K562 (cell line): ENCODE measurements around the gene NUAK2. TPM values are rescaled to one million over a fixed set of nuclear protein-coding genes. Genes with fewer than 3 reads are reported as not detected.

Source experiments
- ATAC-seq: fragments of 200-7000 bp; cut with Tn5 transposase; 3 replicates; pipeline ENCODE4 v1.9.1; 2020; ENCODE audit warnings: moderate library complexity
- BruUV-seq: library from RNA; stranded (reverse); fragments of 400-500 nt; replicated peaks from 2 replicates; lab custom pipeline; 2021; lab: Mats Ljungman, UMichigan
- CTCF ChIA-PET: fragments of 300-600 bp; formaldehyde crosslinking; extraction: SDS; loops from one replicate; lab custom pipeline; 2021; ENCODE audit warnings: low intra/inter-chr PET ratio; lab: Yijun Ruan, JAX
- POLR2A ChIA-PET: fragments of 300-600, 350-650 bp; sonication (Branson Sonifier 250); formaldehyde crosslinking; extraction: SDS; loops from one replicate; lab custom pipeline; 2021; ENCODE audit warnings: antibody characterized with exemption, inconsistent platforms; lab: Yijun Ruan, JAX
- DNase-seq, 4 experiments: peaks; one replicate each; pipeline versions ENCODE4 v3.0.0 to v3.0.0-alpha.2; 2011 to 2018; ENCODE audit warnings: low spot score in 3 of 4, mixed read lengths in 3 of 4; ENCODE audit errors: extremely low read depth in 1 of 4
- FAIRE-seq: peaks from 2 replicates; lab custom pipeline; 2011; peaks lifted over from hg19 to GRCh38; lab: Jason Lieb, UNC
- H2AFZ ChIP-seq: 2 replicates; pipeline ENCODE4 v1.6.0; 2011; ENCODE audit warnings: low read depth, low read length, control low read depth, inconsistent platforms
- H3K27ac ChIP-seq: fragments of 200-600 bp; 3 replicates; pipeline ENCODE4 v1.8.0; 2011; ENCODE audit warnings: low read depth, mild to moderate bottlenecking, control low read depth, inconsistent platforms, low read length, moderate library complexity, mixed read lengths; ENCODE audit errors: extremely low read depth
- H3K27me3 ChIP-seq, 2 experiments: fragments of 300-600 bp in 1 of 2; 2 replicates in 1 of 2; 3 replicates in 1 of 2; pipeline versions ENCODE4 v1.6.0 to v1.8.0; 2011; ENCODE audit warnings: inconsistent platforms in 2 of 2, low read length in 2 of 2, mild to moderate bottlenecking in 1 of 2, mixed read lengths in 1 of 2, moderate library complexity in 1 of 2; ENCODE audit not compliant: control insufficient read depth in 2 of 2, insufficient read depth in 2 of 2
- H3K36me3 ChIP-seq: fragments of 300-600 bp; 3 replicates; pipeline ENCODE4 v1.8.0; 2011; ENCODE audit warnings: mild to moderate bottlenecking, low read length, inconsistent platforms; ENCODE audit not compliant: control insufficient read depth, insufficient read depth
- H3K4me1 ChIP-seq, 2 experiments: fragments of 200-600 bp in 1 of 2; replicated peaks in 1 of 2; 2 replicates in 1 of 2; 3 replicates in 1 of 2; pipeline versions ENCODE4 v1.5.1 to v1.8.0; 2011; ENCODE audit warnings: inconsistent platforms in 2 of 2, low read length in 2 of 2, mild to moderate bottlenecking in 1 of 2, mixed read lengths in 1 of 2, moderate library complexity in 1 of 2; ENCODE audit not compliant: control insufficient read depth in 2 of 2, insufficient read depth in 2 of 2
- H3K4me2 ChIP-seq: 2 replicates; pipeline ENCODE4 v1.6.1; 2011; ENCODE audit warnings: low read length, control low read depth, inconsistent platforms, mixed read lengths; ENCODE audit not compliant: insufficient read depth
- H3K4me3 ChIP-seq: fragments of 200-600 bp; sonication (generic), shearing (Covaris generic); 2 replicates; pipeline ENCODE4 v1.5.1; 2016; ENCODE audit warnings: control low read depth, inconsistent platforms
- H3K79me2 ChIP-seq: fragments of 200-600 bp; 3 replicates; pipeline ENCODE4 v1.8.0; 2011; ENCODE audit warnings: low read length, inconsistent platforms; ENCODE audit not compliant: control insufficient read depth, insufficient read depth
- H3K9ac ChIP-seq, 2 experiments: 2 replicates each; pipeline versions ENCODE4 v1.6.0 to v1.6.1; 2011; ENCODE audit warnings: low read depth in 2 of 2, low read length in 2 of 2, control low read depth in 1 of 2, inconsistent platforms in 1 of 2, mild to moderate bottlenecking in 1 of 2, mixed read lengths in 1 of 2; ENCODE audit not compliant: insufficient read depth in 1 of 2
- H3K9me1 ChIP-seq: one replicate; pipeline ENCODE4 v1.6.0; 2011; ENCODE audit warnings: inconsistent platforms, mild to moderate bottlenecking, low read length, moderate library complexity; ENCODE audit not compliant: control insufficient read depth, insufficient read depth
- H3K9me3 ChIP-seq: replicated peaks from 2 replicates; pipeline ENCODE4 v1.5.1; 2011; ENCODE audit warnings: low read depth, low read length, inconsistent platforms; ENCODE audit not compliant: control insufficient read depth, insufficient read depth
- H4K20me1 ChIP-seq: replicated peaks from 2 replicates; pipeline ENCODE4 v1.6.1; 2011; ENCODE audit warnings: low read length, inconsistent platforms, mixed read lengths; ENCODE audit not compliant: control insufficient read depth, insufficient read depth
- CBFA2T3 ChIP-seq: fragments of 450-650 bp; IDR thresholded peaks from 2 replicates; pipeline ENCODE4 v1.6.1; 2017
- ETV5 ChIP-seq: sonication (generic); formaldehyde crosslinking; IDR thresholded peaks from 2 replicates; pipeline ENCODE4 v1.4.0; 2020; ENCODE audit warnings: low read depth, mild to moderate bottlenecking, missing genetic modification reagents
- ETV6 ChIP-seq, 3 experiments: fragments of 150-350 bp in 1 of 3; sonication (generic) in 1 of 3; formaldehyde crosslinking in 1 of 3; IDR thresholded peaks; 2 replicates each; pipeline versions ENCODE4 v1.6.1 to v1.8.0; 2014 to 2022; ENCODE audit warnings: borderline replicate concordance in 2 of 3, low read depth in 2 of 3, antibody characterized with exemption in 1 of 3, low read length in 1 of 3, mild to moderate bottlenecking in 1 of 3, missing genetic modification reagents in 1 of 3
- GABPB2 ChIP-seq: fragments of 250-450 bp; sonication (Bioruptor Pico); conservative IDR thresholded peaks from 2 replicates; pipeline ENCODE4 v1.5.1; 2021; ENCODE audit warnings: mild to moderate bottlenecking
- IFI16 ChIP-seq: fragments of 250-450 bp; sonication (Bioruptor Pico); IDR thresholded peaks from 2 replicates; pipeline ENCODE4 v2.1.2; 2022; ENCODE audit warnings: mild to moderate bottlenecking, inconsistent platforms
- NCOA1 ChIP-seq: fragments of 450-650 bp; IDR thresholded peaks from 2 replicates; pipeline ENCODE4 v1.6.1; 2016; ENCODE audit warnings: low read depth
- NCOA4 ChIP-seq: fragments of 450-650 bp; IDR thresholded peaks from 2 replicates; pipeline ENCODE4 v1.6.1; 2018; ENCODE audit warnings: mild to moderate bottlenecking; ENCODE audit not compliant: partially characterized antibody
- NR0B1 ChIP-seq: fragments of 450-650 bp; IDR thresholded peaks from one replicate; pipeline ENCODE4 v1.6.1; 2018; ENCODE audit warnings: mild to moderate bottlenecking, moderate library complexity; ENCODE audit not compliant: partially characterized antibody
- RAD21 ChIP-seq, 2 experiments: fragments of 250-450 bp in 1 of 2; fragments of 450-650 bp in 1 of 2; sonication (Bioruptor Pico) in 1 of 2; formaldehyde crosslinking in 1 of 2; IDR thresholded peaks in 1 of 2; conservative IDR thresholded peaks in 1 of 2; 2 replicates each; pipeline versions ENCODE4 v1.4.0 to v1.8.0; 2020 to 2022; ENCODE audit warnings: mild to moderate bottlenecking in 2 of 2, moderate library complexity in 1 of 2
- SMARCB1 ChIP-seq: IDR thresholded peaks from 2 replicates; pipeline ENCODE4 v1.6.1; 2011; ENCODE audit warnings: improper control_type of control experiment, low read depth; ENCODE audit not compliant: insufficient read length
- U2AF1 ChIP-seq: fragments of 200-400 bp; formaldehyde crosslinking; optimal IDR thresholded peaks from 2 replicates; pipeline ENCODE3; 2017; ENCODE audit warnings: mild to moderate bottlenecking, low read depth, low read length, moderate library complexity
- ZNF263 ChIP-seq: sonication (generic); formaldehyde crosslinking; IDR thresholded peaks from 2 replicates; pipeline ENCODE4 v1.8.0; 2022; ENCODE audit warnings: mild to moderate bottlenecking, missing genetic modification reagents, borderline replicate concordance
- ZNF316 ChIP-seq: fragments of 450-650 bp; IDR thresholded peaks from 2 replicates; pipeline ENCODE4 v1.6.1; 2016
- ZNF551 ChIP-seq: fragments of 250-450 bp; sonication (Bioruptor Pico); IDR thresholded peaks from 2 replicates; pipeline ENCODE4 v1.5.0; 2021; ENCODE audit warnings: mild to moderate bottlenecking, moderate library complexity
- ZZZ3 ChIP-seq: fragments of 450-650 bp; IDR thresholded peaks from 2 replicates; pipeline ENCODE4 v1.6.1; 2016; ENCODE audit warnings: antibody characterized with exemption, mild to moderate bottlenecking, moderate library complexity
- WGBS: fragments of 100-300 bp; shearing (Covaris generic); methylation state at CpG from one replicate; pipeline ENCODE4 v1.1.6; 2016; ENCODE audit warnings: low coverage, mixed read lengths; ENCODE audit not compliant: insufficient coverage; ENCODE audit errors: missing lambda C conversion rate; 5-methylcytosine and 5-hydroxymethylcytosine counted together
- in situ Hi-C: fragments of 300-500 bp; cut with MboI; formaldehyde crosslinking; loops from 4 replicates; pipeline ENCODE4 v1.15.0; 2018; ENCODE audit warnings: inconsistent platforms, mixed read lengths
- intact Hi-C: fragments of 100-400 bp; cut with micrococcal nuclease; formaldehyde crosslinking; loops from 2 replicates; pipeline ENCODE4 v1.14.2; 2022
- polyA plus RNA-seq, 8 experiments: library from polyadenylated mRNA; depleted of rRNA in 4 of 8; stranded (reverse) in 5 of 8; unstranded in 3 of 8; fragments of >200 nt; fragmentation: Nextera tagmentation in 2 of 8; fragmentation: Illumina TruSeq in 1 of 8; extraction: Ambion mirVana in 2 of 8; extraction: Trizol in 1 of 8; gene quantifications; 2 replicates each; pipeline versions ENCODE4 v1.2.1 to v1.2.3, GENCODE V29; 2011 to 2014; ENCODE audit warnings: inconsistent platforms in 1 of 8, missing spikeins in 1 of 8
- total RNA-seq, 7 experiments: library from RNA; depleted of rRNA in 6 of 7; stranded (reverse); fragments of >200 nt in 6 of 7; fragmentation: Illumina TruSeq in 2 of 7; extraction: Trizol in 2 of 7; gene quantifications; 2 replicates each; pipeline versions ENCODE4 v1.2.1 to v1.2.3, GENCODE V29; 2011 to 2021; ENCODE audit warnings: low replicate concordance in 1 of 7
- TF ChIP-seq, protein P1 (sequence below): sonication (generic); IDR thresholded peaks from 2 replicates; pipeline ENCODE4 v1.6.1; 2016

Gene NUAK2
- total and polyA plus RNA-seq, 9 of the 15 experiments (the other 6 are each of a cell fraction or from before 2014, with no cell fraction given): 0.04 to 0.44 (median 0.14) TPM

GRCh38 chr1:205270271-205270670, 51.3 kb downstream of the NUAK2 start (continued):
- TF ChIP-seq ETV6 (IDR thresholded peaks at IDR 0.05; ENCODE audit: borderline replicate concordance in 1 of 2, low read depth in 2 of 2, low read length in 1 of 2): no peak
- no peak for TF ChIP-seq ETV6 (CRISPR knock-in tag; IDR thresholded peaks at IDR 0.05; ENCODE audit: borderline replicate concordance)
- no peak for TF ChIP-seq ZNF263 (CRISPR knock-in tag)
- no peak for TF ChIP-seq NR0B1
- no peak for TF ChIP-seq ZZZ3
- TF ChIP-seq, protein P1, sequence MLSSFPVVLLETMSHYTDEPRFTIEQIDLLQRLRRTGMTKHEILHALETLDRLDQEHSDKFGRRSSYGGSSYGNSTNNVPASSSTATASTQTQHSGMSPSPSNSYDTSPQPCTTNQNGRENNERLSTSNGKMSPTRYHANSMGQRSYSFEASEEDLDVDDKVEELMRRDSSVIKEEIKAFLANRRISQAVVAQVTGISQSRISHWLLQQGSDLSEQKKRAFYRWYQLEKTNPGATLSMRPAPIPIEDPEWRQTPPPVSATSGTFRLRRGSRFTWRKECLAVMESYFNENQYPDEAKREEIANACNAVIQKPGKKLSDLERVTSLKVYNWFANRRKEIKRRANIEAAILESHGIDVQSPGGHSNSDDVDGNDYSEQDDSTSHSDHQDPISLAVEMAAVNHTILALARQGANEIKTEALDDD: no peak
- TF ChIP-seq GABPB2 (CRISPR knock-in tag): no peak
- TF ChIP-seq, all 486 proteins: peak for 0

DNA sequence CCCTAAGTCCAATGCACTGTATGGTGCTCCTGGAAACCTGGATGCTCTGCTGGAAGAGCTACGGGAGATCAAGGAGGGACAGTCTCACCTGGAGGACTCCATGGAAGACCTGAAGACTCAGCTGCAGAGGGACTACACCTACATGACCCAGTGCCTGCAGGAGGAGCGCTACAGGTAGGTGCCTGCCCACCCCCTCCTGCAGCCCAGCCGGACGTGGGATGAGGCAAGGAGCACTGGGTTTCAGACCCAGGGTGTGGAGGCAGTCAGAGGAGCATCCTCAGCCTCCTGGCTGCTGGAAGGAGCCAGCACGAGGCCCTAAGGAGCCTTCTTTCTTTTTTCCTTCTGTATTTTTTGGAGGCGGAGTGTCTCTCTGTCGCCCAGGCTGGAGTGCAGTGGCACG, 51.8 kb downstream of the NUAK2 start:
- Histone ChIP-seq H3K4me3 (no peak overlapping the region), H3K4me1 (peaks cover 26 to 47% of the 10 kb centered on the region in 2 experiments), H3K79me2 (no peaks in the 10 kb centered on the region), H3K27ac (no peak overlapping the region), H2AFZ (no peak overlapping the region), H3K36me3 (no peaks in the 10 kb centered on the region), H3K9me1 (no peaks in the 10 kb centered on the region), H3K27me3 (0 out of 5 replicates have a peak, but pooled peaks cover 0 to 3% of the 10 kb centered on the region in 2 experiments), H3K4me2 (no peak overlapping the region), H4K20me1 (no peaks in the 10 kb centered on the region), H3K9me3 (no peaks in the 10 kb centered on the region), H3K9ac (no peak overlapping the region)
- BruUV-seq: no TSS peak
- FAIRE-seq: no peak
- no peak for TF ChIP-seq NCOA1
- no peak for TF ChIP-seq U2AF1
- no peak for TF ChIP-seq IFI16 (CRISPR knock-in tag)
- no peak for TF ChIP-seq ETV5 (CRISPR knock-in tag)
- TF ChIP-seq ZNF316: no peak
- TF ChIP-seq ZNF551 (CRISPR knock-in tag): no peak
- TF ChIP-seq NCOA4: no peak
- TF ChIP-seq SMARCB1: no peak
- TF ChIP-seq RAD21 (CRISPR knock-in tag; conservative IDR thresholded peaks at IDR 0.05 in 1 of 2, IDR thresholded peaks at IDR 0.05 in 1 of 2): no peak
- TF ChIP-seq CBFA2T3: no peak
- POLR2A ChIA-PET: interaction anchor here (0.6 to 1.1 kb wide), 3 partner anchors 12 to 18 kb away, joined by 3 to 4 read pairs (median 3); no protein-coding TSS in a partner anchor
- no peak for ATAC-seq
- 67% methylated on average over 8 of the region's 8 CpGs for WGBS
- in situ Hi-C loops (no loop called here), intact Hi-C loops (no loop called here)
- no peak for DNase-seq
- CTCF ChIA-PET: no interaction called here
